NCI-H1048 (cell line): ENCODE results near the gene PHLDA2.
A peak's percentile ranks its signal among the peaks of the same experiment; 100 is the strongest.

Experiments used
- DNase-seq: peaks from one replicate; lab custom pipeline; 2025; lab: John Stamatoyannopoulos, UW

Gene PHLDA2

GRCh38 chr11:2896047-2896446 lies 33.2 kb downstream of the PHLDA2 start:
- DNase-seq, result no peak

GRCh38 chr11:2893935-2894334 lies 35.3 kb downstream of the PHLDA2 start:
- DNase-seq, result no peak

- DNase-seq, result no peak
These were observed 36.2 kb downstream of the PHLDA2 start for GRCh38 chr11:2892967-2893528.

DNA sequence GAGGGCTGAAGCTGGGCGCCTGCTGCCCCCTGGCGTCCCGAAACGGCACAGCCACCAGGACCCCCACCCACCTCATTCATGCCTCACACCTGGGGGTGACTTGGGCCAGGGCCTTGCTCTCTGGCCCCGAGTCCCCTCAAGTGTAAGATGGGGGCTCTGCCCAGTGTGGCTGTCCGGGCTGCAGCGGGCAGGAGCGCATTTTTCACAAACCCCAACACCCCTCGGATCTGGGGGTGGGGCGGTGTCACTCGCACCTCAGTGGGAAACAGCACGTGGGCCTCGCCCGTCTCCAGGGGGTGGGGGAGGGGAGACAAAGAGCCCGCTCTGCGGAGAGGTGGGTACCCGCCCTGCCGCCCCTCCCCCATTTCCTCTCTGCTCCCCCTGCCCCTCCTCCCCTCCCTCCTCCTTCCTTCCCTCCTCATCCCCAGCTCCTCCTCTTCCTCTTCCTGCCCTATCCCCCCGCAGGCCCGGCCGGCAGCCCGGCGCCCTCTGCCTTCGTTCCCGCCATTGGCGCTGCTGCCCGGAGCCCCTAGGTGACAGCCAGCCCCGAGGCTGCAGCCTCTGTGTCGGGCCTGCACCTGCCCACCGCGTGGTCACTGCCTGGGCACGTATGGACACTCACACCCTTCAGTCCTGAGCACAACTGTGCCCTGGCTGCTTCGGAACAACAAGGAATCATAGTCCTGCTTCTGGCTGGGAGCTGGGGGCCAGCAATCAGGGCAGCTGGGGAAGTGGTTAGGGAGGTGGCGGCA lies 36.8 kb downstream of the PHLDA2 start:
- DNase-seq, result no peak

DNA sequence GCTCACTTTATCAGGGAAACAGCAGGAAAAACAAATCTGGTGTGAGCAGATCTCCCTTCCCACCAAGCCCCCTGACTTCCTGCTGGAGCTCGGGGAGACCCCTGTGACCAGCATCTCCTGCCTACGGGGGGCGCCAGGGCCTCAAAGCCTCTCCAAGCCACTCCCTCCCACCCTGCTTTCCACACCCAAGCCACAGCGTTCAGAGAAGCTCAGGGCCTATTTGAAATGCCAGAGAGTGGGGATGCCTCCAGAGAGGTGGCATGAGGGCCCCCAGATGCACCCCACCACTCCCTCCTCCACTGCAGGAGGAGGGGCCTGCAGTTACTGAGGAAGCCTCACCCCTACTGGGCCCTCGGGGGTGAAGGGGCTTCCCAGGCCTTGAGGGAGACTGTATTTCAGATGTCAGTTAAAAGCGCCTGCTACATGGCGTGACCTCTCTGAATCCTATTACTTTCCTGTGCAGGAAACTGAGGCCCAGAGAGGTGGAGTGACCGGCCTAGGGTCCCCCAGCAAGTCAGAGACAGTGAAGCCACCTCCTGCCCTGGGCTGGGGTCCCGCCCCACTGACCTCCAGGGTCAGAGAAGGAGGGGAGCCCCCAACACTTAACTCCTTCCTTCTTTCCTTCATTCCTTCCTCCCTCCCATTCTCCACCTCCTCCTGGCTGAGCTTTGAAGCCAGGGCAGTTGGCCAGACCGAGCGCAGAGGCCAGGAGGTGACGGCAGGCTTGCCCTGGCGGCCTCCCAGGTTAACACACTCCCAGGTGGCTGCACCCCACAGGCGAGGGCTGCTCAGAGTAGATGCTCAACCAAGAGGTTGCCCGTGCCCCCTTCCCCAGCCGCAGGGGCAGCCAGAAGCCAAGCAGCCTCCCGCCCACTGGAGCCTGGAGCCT lies 37.6 kb downstream of the PHLDA2 start:
- no peak for DNase-seq

- no peak for DNase-seq
These were observed 38.5 kb downstream of the PHLDA2 start for GRCh38 chr11:2890466-2891294.

GRCh38 chr11:2889362-2890273 lies 39.6 kb downstream of the PHLDA2 start:
- no peak for DNase-seq

- DNase-seq, result peak; percentile 47
These were observed 40.8 kb downstream of the PHLDA2 start for GRCh38 chr11:2888266-2888968.

DNA sequence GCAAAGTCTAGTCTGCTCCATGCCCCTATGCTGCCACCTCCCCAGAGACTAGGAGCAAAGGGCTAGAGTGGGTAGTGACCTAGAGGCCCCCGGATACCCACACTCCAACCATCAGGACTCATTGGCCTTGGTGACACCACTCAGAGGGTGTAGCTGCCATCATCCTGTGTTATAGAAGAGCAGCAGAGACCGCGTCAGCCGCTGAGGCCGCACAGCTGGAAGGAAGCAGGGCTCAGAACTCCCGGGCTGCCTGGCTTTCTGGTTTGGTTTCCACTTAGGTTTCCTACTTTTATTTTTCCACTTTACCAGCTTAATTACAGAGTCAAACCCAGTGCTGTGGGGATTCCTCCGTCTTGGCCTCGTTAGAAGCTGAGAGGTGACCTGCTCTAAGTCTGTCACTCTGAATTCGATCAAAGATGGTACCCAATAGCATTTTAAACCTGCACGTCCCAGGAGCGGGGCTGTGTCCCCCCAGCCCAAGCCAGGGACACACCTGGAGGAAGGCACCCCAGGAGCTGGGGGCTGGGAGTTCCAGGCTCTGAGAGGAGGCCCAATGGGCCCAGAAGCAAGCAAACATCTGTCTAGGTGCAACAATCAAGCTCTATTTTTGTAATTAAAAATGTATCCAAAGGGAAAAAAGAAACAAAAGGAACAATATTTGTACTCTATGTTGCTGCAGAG lies 41.6 kb downstream of the PHLDA2 start:
- no peak for DNase-seq

GRCh38 chr11:2886936-2887335 lies 42.3 kb downstream of the PHLDA2 start:
- no peak for DNase-seq

GRCh38 chr11:2886191-2886894 lies 42.9 kb downstream of the PHLDA2 start:
- no peak for DNase-seq

DNA sequence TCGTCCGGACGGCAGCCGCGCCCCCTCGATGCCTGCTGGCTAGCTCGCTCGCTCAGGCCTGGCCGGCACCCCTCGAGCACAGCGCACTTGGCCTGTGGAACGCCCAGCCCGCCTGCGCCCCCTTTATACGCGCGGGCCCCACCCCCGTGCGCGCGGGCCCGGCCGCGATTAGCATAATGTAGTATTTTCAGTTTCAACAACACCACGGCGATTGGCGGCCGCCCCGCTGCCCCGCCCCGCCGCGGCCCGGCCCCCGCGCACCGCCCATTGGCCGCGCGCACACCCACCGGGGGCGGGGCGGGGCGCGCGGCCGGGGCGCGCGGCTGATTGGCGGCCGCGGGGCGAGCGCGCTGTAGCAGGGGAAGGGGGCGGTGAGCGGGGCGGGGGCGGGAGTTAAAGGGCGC lies 43.5 kb downstream of the PHLDA2 start, which contains the start of gene CDKN1C:
TSS of gene CDKN1C (minus strand) at position 98 of the 404 bp plus-strand sequence. CDS start 319 bp downstream, outside the sequence.
- peak; percentile 65 for DNase-seq

- no peak for DNase-seq
These were observed 44.1 kb downstream of the PHLDA2 start for GRCh38 chr11:2885017-2885677.

DNA sequence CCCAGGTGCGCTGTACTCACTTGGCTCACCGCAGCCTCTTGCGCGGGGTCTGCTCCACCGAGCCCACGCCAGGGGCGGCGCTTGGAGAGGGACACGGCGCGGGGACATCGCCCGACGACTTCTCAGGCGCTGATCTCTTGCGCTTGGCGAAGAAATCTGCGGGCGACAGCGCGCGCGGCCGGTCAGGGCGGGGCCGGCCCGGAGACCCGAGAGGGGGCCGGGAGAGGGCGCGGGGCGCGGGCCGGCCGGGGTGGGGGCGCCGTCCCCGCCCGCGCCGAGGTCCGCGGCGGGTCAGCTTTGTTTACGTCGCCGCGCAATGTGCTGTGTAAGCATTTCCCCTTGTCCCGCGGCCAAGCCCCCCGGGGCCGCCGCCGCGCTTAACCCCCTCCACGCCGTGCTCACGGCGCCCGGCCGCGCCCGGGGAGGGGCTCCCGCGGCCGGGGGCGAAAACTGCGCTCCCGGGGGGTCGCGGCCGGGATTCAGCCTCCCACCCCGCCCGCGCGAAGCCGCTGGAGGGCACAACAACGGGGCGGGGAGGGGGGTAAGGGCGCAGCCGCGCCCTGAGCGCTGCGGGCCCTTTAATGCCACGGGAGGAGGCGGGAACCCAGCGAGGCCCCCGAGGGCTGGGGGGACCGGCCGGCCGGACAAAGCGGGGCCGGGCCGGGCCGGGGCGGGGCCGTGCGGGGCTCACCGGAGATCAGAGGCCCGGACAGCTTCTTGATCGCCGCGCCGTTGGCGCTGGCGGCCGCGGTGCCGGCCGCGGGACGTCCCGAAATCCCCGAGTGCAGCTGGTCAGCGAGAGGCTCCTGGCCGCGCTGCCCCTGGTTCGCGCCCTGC lies 45.0 kb downstream of the PHLDA2 start:
- DNase-seq, result no peak

DNA sequence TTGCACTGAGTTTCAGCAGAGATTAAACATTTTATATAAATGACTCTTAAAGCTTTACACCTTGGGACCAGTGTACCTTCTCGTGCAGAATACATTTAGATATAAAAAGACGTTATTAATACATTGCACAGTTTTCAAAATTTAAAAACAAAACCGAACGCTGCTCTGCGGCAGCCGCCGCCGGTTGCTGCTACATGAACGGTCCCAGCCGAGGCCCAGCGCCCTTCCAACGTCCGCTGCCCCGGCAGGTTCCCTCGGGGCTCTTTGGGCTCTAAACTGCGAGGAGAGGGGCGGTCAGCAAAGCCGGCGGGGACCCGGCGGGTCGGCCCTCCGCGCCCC lies 45.6 kb downstream of the PHLDA2 start:
- no peak for DNase-seq

- no peak for DNase-seq
These were observed 46.7 kb downstream of the PHLDA2 start for GRCh38 chr11:2882396-2883110.

GRCh38 chr11:2881981-2882375 lies 47.2 kb downstream of the PHLDA2 start:
- DNase-seq, result no peak
